A549 (cell line): ENCODE measurements around the gene ACBD6. TPM values are rescaled to one million over a fixed set of nuclear protein-coding genes. Genes with fewer than 3 reads are reported as not detected.

Experiments
- ATAC-seq, 2 experiments: fragments of 200-7000 bp in 1 of 2; fragments of >200 bp in 1 of 2; cut with Nextera tagmentation in 1 of 2; cut with Tn5 transposase in 1 of 2; 3 replicates each; pipeline versions ENCODE4 v1.8.0 to v1.9.1; 2018 to 2020; ENCODE audit warnings: mild to moderate bottlenecking in 1 of 2, moderate library complexity in 1 of 2
- CTCF ChIA-PET: fragments of 300-600 bp; sonication (Branson Sonifier 250); formaldehyde crosslinking; extraction: SDS; loops from one replicate; lab custom pipeline; 2021; ENCODE audit warnings: antibody characterized with exemption, inconsistent platforms; lab: Yijun Ruan, JAX
- POLR2A ChIA-PET: fragments of 350-600 bp; formaldehyde crosslinking; extraction: SDS; loops from one replicate; lab custom pipeline; 2021; ENCODE audit warnings: antibody characterized with exemption, inconsistent platforms; lab: Yijun Ruan, JAX
- DNase-seq, 2 experiments: peaks; one replicate each; pipeline versions ENCODE4 v3.0.0 to v3.0.0-alpha.2; 2011 to 2016; ENCODE audit warnings: low read depth in 1 of 2, low spot score in 1 of 2
- FAIRE-seq: peaks from 2 replicates; lab custom pipeline; 2011; peaks lifted over from hg19 to GRCh38; lab: Jason Lieb, UNC
- H3K27ac ChIP-seq, 2 experiments: fragments of >200 bp; sonication (Bioruptor Twin); formaldehyde crosslinking; 3 replicates each; pipeline ENCODE4 v1.5.1; 2016 to 2017
- H3K4me1 ChIP-seq: fragments of >200 bp; sonication (Bioruptor Twin); formaldehyde crosslinking; 3 replicates; pipeline ENCODE4 v1.6.1; 2016
- H3K4me2 ChIP-seq: fragments of >200 bp; sonication (Bioruptor Twin); formaldehyde crosslinking; 3 replicates; pipeline ENCODE4 v1.6.1; 2016
- H3K4me3 ChIP-seq: fragments of >200 bp; sonication (Bioruptor Twin); formaldehyde crosslinking; 3 replicates; pipeline ENCODE4 v1.5.1; 2016
- H3K9me3 ChIP-seq: fragments of >200 bp; sonication (Bioruptor Twin); formaldehyde crosslinking; 3 replicates; pipeline ENCODE4 v1.6.1; 2016
- ATOH8 ChIP-seq: fragments of 250-450 bp; sonication (Bioruptor Pico); IDR thresholded peaks from 2 replicates; pipeline ENCODE4 v1.5.0; 2020; ENCODE audit warnings: low read depth, mild to moderate bottlenecking, moderate library complexity
- CBX2 ChIP-seq: fragments of 200-600 bp; sonication (generic); IDR thresholded peaks from 2 replicates; pipeline ENCODE4 v1.6.1; 2016; ENCODE audit warnings: low read depth, mild to moderate bottlenecking, borderline replicate concordance
- CBX8 ChIP-seq: fragments of 200-600 bp; sonication (generic); IDR thresholded peaks from 2 replicates; pipeline ENCODE4 v1.6.1; 2016
- CEBPB ChIP-seq, 2 experiments: fragments of >200 bp in 1 of 2; sonication (Bioruptor Twin) in 1 of 2; formaldehyde crosslinking in 1 of 2; IDR thresholded peaks; 2 replicates each; pipeline ENCODE4 v1.6.1; 2012 to 2016
- CHD2 ChIP-seq: fragments of 150-350 bp; IDR thresholded peaks from 2 replicates; pipeline ENCODE4 v1.6.1; 2014; ENCODE audit warnings: low read length; ENCODE audit not compliant: partially characterized antibody
- EHMT2 ChIP-seq: fragments of 200-600 bp; sonication (generic); IDR thresholded peaks from 2 replicates; pipeline ENCODE4 v1.6.1; 2016; ENCODE audit warnings: antibody characterized with exemption, low read depth, mild to moderate bottlenecking, moderate library complexity
- ESRRA ChIP-seq: fragments of 150-350 bp; IDR thresholded peaks from 2 replicates; pipeline ENCODE4 v1.6.1; 2014; ENCODE audit warnings: mild to moderate bottlenecking, low read length, borderline replicate concordance
- FOSL2 ChIP-seq, 2 experiments: fragments of 450-650 bp in 1 of 2; fragments of >200 bp in 1 of 2; sonication (Bioruptor Twin) in 1 of 2; formaldehyde crosslinking; IDR thresholded peaks; 2 replicates each; pipeline versions ENCODE4 v1.5.0 to v1.6.1; 2016 to 2020; ENCODE audit warnings: mild to moderate bottlenecking in 1 of 2, moderate library complexity in 1 of 2
- KDM1A ChIP-seq: fragments of 200-600 bp; sonication (generic); IDR thresholded peaks from 2 replicates; pipeline ENCODE4 v1.6.1; 2016; ENCODE audit warnings: low read depth, mild to moderate bottlenecking
- PHF8 ChIP-seq: fragments of 200-600 bp; sonication (generic); IDR thresholded peaks from 2 replicates; pipeline ENCODE4 v1.6.1; 2016; ENCODE audit warnings: low read depth, mild to moderate bottlenecking, antibody characterized with exemption, moderate library complexity, borderline replicate concordance
- POLR2AphosphoS2 ChIP-seq: conservative IDR thresholded peaks from 2 replicates; pipeline ENCODE4 v1.6.1; 2012; ENCODE audit warnings: low read length, improper control_type of control experiment, inconsistent platforms
- RARB ChIP-seq: fragments of 250-450 bp; sonication (Bioruptor Pico); IDR thresholded peaks from 2 replicates; pipeline ENCODE4 v1.8.0; 2021; ENCODE audit warnings: mild to moderate bottlenecking, moderate library complexity
- REST ChIP-seq: fragments of 200-600 bp; sonication (generic); IDR thresholded peaks from 2 replicates; pipeline ENCODE4 v1.6.1; 2016; ENCODE audit warnings: antibody characterized with exemption, mild to moderate bottlenecking, moderate library complexity
- RNF2 ChIP-seq: fragments of 200-600 bp; sonication (generic); IDR thresholded peaks from 2 replicates; pipeline ENCODE4 v1.6.1; 2016; ENCODE audit warnings: low read depth, mild to moderate bottlenecking, antibody characterized with exemption, moderate library complexity, borderline replicate concordance
- ZSCAN20 ChIP-seq: fragments of 250-450 bp; sonication (Bioruptor Pico); IDR thresholded peaks from 2 replicates; pipeline ENCODE4 v1.8.0; 2022; ENCODE audit warnings: mild to moderate bottlenecking, moderate library complexity
- WGBS: methylation state at CpG from one replicate; pipeline ENCODE4 v1.1.6; 2017; ENCODE audit errors: missing lambda C conversion rate; 5-methylcytosine and 5-hydroxymethylcytosine counted together
- polyA plus RNA-seq, 4 experiments: library from polyadenylated mRNA; depleted of rRNA in 3 of 4; stranded (reverse); fragments of >200 nt; fragmentation: RNase III in 1 of 4; extraction: RNeasy Plus Mini Kit Qiagen cat#74134 plus additional on column Dnase treatment in 1 of 4; gene quantifications; 2 replicates in 3 of 4; 3 replicates in 1 of 4; pipeline ENCODE4 v1.2.3, GENCODE V29; 2011 to 2017
- TF ChIP-seq, protein P1 (sequence below): fragments of >200 bp; sonication (Bioruptor Twin); formaldehyde crosslinking; IDR thresholded peaks from 3 replicates; pipeline ENCODE4 v1.6.1; 2016
- TF ChIP-seq, protein P2 (sequence below): fragments of >200 bp; sonication (Bioruptor Twin); formaldehyde crosslinking; IDR thresholded peaks from 3 replicates; pipeline ENCODE4 v1.5.1; 2016
- TF ChIP-seq, protein P3 (sequence below): IDR thresholded peaks from 2 replicates; pipeline ENCODE4 v1.6.1; 2012

The ACBD6 gene
- polyA plus RNA-seq, 2 of the 4 experiments (the other 2 are of a cell fraction) = 61.4 to 91.3 TPM

- Histone ChIP-seq H3K9me3 (no peaks in the 10 kb centered on the region), H3K4me3 (no peak overlapping the region), H3K4me1 (peaks cover 21% of the 10 kb centered on the region), H3K4me2 (no peak overlapping the region), H3K27ac (peak overlapping the region in 1 of 2 experiments; percentile 51; a peak in 3 of 6 replicates)
- 71% methylated on average over 7 of the region's 7 CpGs for WGBS
- DNase-seq = no peak
- TF ChIP-seq ESRRA (no peak), RARB (no peak), REST (no peak), FOSL2 (IDR thresholded peaks at IDR 0.05) (no peak), FOSL2 (CRISPR knock-in tag; IDR thresholded peaks at IDR 0.05) (no peak), PHF8 (no peak), CBX8 (no peak), CHD2 (no peak), CBX2 (no peak), ATOH8 (no peak), POLR2AphosphoS2 (no peak), CEBPB (IDR thresholded peaks at IDR 0.05) (no peak), RNF2 (no peak), ZSCAN20 (CRISPR knock-in tag) (no peak), KDM1A (no peak), EHMT2 (no peak)
- TF ChIP-seq, protein P1, sequence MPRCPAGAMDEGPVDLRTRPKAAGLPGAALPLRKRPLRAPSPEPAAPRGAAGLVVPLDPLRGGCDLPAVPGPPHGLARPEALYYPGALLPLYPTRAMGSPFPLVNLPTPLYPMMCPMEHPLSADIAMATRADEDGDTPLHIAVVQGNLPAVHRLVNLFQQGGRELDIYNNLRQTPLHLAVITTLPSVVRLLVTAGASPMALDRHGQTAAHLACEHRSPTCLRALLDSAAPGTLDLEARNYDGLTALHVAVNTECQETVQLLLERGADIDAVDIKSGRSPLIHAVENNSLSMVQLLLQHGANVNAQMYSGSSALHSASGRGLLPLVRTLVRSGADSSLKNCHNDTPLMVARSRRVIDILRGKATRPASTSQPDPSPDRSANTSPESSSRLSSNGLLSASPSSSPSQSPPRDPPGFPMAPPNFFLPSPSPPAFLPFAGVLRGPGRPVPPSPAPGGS = no peak
- TF ChIP-seq, protein P2, sequence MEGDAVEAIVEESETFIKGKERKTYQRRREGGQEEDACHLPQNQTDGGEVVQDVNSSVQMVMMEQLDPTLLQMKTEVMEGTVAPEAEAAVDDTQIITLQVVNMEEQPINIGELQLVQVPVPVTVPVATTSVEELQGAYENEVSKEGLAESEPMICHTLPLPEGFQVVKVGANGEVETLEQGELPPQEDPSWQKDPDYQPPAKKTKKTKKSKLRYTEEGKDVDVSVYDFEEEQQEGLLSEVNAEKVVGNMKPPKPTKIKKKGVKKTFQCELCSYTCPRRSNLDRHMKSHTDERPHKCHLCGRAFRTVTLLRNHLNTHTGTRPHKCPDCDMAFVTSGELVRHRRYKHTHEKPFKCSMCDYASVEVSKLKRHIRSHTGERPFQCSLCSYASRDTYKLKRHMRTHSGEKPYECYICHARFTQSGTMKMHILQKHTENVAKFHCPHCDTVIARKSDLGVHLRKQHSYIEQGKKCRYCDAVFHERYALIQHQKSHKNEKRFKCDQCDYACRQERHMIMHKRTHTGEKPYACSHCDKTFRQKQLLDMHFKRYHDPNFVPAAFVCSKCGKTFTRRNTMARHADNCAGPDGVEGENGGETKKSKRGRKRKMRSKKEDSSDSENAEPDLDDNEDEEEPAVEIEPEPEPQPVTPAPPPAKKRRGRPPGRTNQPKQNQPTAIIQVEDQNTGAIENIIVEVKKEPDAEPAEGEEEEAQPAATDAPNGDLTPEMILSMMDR = no peak
- FAIRE-seq = no peak
- ATAC-seq = no peak
- ChIA-PET POLR2A (no interaction called here), CTCF (interaction anchor here (0.8 to 3.1 kb wide), 5 partner anchors 8 to 339 kb away, joined by 3 to 23 read pairs (median 4); no protein-coding TSS in a partner anchor)
Measured at GRCh38 chr1:180524160-180524914, 22.0 kb upstream of the ACBD6 start.

DNA sequence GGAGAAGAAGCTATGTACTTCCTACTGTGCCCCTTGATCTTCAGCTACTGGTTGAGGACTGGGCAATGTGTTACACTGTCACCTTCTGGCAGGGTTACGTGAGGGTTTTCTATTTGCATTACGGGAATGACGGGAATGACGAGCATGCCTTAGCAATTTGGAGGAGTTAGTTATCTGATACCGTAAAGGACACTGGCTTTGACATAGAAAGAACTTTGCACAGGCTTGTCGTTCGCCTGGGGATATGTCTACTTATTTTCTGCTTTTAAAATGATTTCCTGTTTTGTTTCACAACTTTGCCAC is 19.8 kb upstream of the ACBD6 start:
- no peaks in the 10 kb centered on the region for H3K9me3 ChIP-seq
- peak overlapping the region; percentile 56 to 71 for H3K27ac ChIP-seq
- ChIA-PET CTCF (interaction anchor here (0.9 to 2.6 kb wide), 3 partner anchors 11 to 340 kb away, joined by 3 to 17 read pairs (median 4); no protein-coding TSS in a partner anchor), POLR2A (no interaction called here)
- ATAC-seq = no peak
- H3K4me3 ChIP-seq = no peak overlapping the region
- H3K4me1 ChIP-seq = peaks cover 16% of the 10 kb centered on the region
- no peak for DNase-seq
- 90% methylated on average over 7 of the region's 7 CpGs for WGBS
- FAIRE-seq = no peak
- TF ChIP-seq, protein P3, sequence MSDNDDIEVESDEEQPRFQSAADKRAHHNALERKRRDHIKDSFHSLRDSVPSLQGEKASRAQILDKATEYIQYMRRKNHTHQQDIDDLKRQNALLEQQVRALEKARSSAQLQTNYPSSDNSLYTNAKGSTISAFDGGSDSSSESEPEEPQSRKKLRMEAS = no peak
- TF ChIP-seq, all 56 proteins: peak for 0
- H3K4me2 ChIP-seq = peak overlapping the region; percentile 25; the same call in 2 of the 3 replicates
